Omental fat pad (tissue), 4 donors: ENCODE results near the gene CYP4F8. TPM values are rescaled to one million over a fixed set of nuclear protein-coding genes. Genes with fewer than 3 reads are reported as not detected.
"Not testable (repeated sequence)": the region's sequence is repeated elsewhere in the genome, so short reads cannot be mapped to it uniquely, and the experiment has no call there.

Source experiments
- ATAC-seq: fragments of 150-250 bp; one replicate; pipeline ENCODE4 v1.9.1; 2016; ENCODE audit warnings: mild to moderate bottlenecking, moderate library complexity; ENCODE audit not compliant: low FRiP score
- DNase-seq: peaks from one replicate; pipeline ENCODE4 v3.0.0-alpha.2; 2019; ENCODE audit warnings: low spot score
- total RNA-seq, 4 donors: library from RNA; depleted of rRNA; stranded (reverse); fragments of >200 nt; gene quantifications; one replicate each; pipeline ENCODE4 v1.1.0, GENCODE V29; 2016
- TF ChIP-seq, protein P1 (sequence below), 3 donors: fragments of 450-650 bp; IDR thresholded peaks; one replicate each; pipeline ENCODE4 v1.5.1; 2016 to 2017; ENCODE audit warnings: antibody characterized with exemption in 3 of 3, mild to moderate bottlenecking in 3 of 3, moderate library complexity in 2 of 3

CYP4F8 gene
- total RNA-seq, 4 donors from 2014 or later: not detected

- ATAC-seq (no peak), DNase-seq (no peak)
- TF ChIP-seq, protein P1, sequence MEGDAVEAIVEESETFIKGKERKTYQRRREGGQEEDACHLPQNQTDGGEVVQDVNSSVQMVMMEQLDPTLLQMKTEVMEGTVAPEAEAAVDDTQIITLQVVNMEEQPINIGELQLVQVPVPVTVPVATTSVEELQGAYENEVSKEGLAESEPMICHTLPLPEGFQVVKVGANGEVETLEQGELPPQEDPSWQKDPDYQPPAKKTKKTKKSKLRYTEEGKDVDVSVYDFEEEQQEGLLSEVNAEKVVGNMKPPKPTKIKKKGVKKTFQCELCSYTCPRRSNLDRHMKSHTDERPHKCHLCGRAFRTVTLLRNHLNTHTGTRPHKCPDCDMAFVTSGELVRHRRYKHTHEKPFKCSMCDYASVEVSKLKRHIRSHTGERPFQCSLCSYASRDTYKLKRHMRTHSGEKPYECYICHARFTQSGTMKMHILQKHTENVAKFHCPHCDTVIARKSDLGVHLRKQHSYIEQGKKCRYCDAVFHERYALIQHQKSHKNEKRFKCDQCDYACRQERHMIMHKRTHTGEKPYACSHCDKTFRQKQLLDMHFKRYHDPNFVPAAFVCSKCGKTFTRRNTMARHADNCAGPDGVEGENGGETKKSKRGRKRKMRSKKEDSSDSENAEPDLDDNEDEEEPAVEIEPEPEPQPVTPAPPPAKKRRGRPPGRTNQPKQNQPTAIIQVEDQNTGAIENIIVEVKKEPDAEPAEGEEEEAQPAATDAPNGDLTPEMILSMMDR (IDR thresholded peaks at IDR 0.05): no peak
These were observed 30.9 kb upstream of the CYP4F8 start for GRCh38 chr19:15584095-15584494.

- DNase-seq (peak; percentile 93), ATAC-seq (peak; percentile 57)
- TF ChIP-seq, protein P1 (IDR thresholded peaks at IDR 0.05): no peak
These were observed 30.4 kb upstream of the CYP4F8 start for GRCh38 chr19:15584541-15585115.

DNA sequence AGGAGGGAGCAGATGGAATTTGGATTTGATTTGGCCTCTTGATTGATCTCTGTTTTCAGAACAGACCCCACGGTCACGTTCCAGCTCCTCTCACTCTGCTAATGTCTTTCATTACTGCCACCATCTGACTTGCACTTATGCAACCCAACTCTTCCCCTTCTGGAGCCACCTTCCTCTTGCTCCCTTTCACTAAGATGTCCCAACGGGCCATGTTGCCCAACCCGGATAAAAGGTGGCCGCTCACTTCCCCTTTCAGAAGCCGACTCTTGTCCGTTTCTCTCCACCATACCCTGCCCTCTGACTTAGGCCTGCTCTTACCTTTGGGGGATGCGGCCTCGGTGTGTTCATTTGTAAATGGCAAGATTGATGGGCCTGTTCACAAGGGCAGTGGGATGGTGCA lies 27.4 kb upstream of the CYP4F8 start:
- ATAC-seq: peak; percentile 31
- DNase-seq: no peak
- TF ChIP-seq, protein P1 (IDR thresholded peaks at IDR 0.05): no peak

DNA sequence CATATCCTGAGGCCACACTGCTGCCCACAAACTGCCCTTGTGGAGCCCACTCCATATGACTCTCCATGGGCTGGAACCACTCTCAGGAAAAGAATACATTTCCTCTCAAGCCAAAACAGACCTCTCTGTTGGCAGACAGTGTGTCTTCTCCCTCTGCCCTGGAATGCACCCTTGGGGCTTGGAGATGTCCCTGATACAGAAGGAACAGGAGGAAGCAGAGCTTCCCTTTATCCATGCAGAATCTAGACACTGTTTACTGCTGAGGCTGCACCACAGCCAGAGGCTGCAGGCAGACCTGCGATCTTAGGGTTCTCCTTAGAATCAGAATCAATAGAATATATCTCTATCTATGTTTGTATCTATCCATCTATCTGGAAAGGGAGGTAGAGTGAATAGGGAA lies 26.8 kb upstream of the CYP4F8 start:
- no peak for ATAC-seq
- TF ChIP-seq, protein P1 (IDR thresholded peaks at IDR 0.05): no peak
- DNase-seq: no peak

GRCh38 chr19:15589760-15590451 lies 25.1 kb upstream of the CYP4F8 start:
- ATAC-seq (no peak), DNase-seq (no peak)
- TF ChIP-seq, protein P1 (IDR thresholded peaks at IDR 0.05): no peak

DNA sequence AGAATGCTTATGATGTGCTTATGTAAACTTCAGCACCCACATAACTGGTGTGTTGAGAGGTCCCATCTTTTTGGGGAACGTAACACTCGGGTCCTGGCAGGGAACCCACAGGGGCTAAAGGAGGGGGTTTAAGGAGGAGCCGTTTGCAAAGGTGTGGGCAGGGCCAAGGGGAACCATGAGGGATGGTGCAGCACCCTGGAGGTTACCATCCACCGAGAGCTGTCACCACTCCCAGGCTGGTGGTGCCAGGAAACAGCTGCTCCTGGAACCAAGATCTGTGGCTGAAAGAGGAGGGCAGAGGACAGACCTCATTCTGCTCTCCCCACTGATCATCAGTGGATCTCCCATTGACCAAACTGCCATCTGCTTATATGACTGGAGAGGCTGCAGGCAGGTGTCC lies 23.2 kb upstream of the CYP4F8 start:
- DNase-seq (no peak), ATAC-seq (no peak)
- TF ChIP-seq, protein P1 (IDR thresholded peaks at IDR 0.05): no peak

DNA sequence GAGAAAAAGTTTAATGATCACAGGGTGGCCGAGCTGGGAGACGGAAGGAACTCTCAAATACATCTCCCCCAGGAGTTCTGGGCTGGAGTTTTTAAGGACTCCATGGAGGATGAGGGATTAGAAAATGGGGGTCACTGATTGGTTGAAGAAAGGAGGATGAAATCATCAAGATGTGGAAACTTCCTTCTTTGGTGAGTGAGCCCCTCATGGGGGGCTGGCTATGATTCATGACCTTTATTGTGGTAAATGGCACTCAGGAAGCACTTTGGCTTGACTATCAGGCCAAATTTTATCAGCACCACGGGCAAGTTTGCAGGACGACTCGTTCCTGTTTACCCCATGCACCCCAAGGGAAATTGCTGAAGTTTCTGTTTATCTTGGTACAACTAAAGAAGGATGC lies 22.5 kb upstream of the CYP4F8 start:
- DNase-seq, ATAC-seq: not testable (repeated sequence)

DNA sequence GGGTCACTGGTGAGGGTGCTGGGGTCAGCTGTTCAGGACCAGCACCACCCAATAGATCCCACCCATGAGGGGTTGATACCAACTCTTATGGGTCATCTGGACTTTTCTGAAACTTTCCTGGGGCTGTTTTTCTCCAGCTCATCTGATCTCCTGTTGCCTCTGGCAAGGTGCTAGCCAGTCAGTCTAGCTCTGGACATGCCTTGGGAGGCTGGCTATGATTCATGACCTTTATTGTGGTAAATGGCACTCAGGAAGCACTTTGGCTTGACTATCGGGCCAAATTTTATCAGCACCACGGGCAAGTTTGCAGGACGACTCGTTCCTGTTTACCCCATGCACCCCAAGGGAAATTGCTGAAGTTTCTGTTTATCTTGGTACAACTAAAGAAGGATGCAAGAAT lies 21.3 kb upstream of the CYP4F8 start:
- not testable (repeated sequence) for ATAC-seq, DNase-seq
